Ovary (tissue), 3 donors: ENCODE data around the gene KLHL3.

Experiments
- POLR2A ChIP-seq: fragments of 450-650 bp; IDR thresholded peaks from one replicate; pipeline ENCODE4 v1.6.1; 2017; ENCODE audit warnings: antibody characterized with exemption, mild to moderate bottlenecking, moderate library complexity
- TF ChIP-seq, protein P1 (sequence below), 3 donors: fragments of 450-650 bp in 2 of 3; fragments of 200-600 bp in 1 of 3; IDR thresholded peaks; one replicate each; pipeline versions ENCODE4 v1.5.1 to v1.8.0; 2016 to 2022; ENCODE audit warnings: antibody characterized with exemption in 3 of 3, mild to moderate bottlenecking in 1 of 3
- donor health status: DM: no; HTN: no; CAD: no.

GRCh38 chr5:137714494-137714893, 21.4 kb downstream of the KLHL3 start:
- no peak for TF ChIP-seq POLR2A
- TF ChIP-seq, protein P1, sequence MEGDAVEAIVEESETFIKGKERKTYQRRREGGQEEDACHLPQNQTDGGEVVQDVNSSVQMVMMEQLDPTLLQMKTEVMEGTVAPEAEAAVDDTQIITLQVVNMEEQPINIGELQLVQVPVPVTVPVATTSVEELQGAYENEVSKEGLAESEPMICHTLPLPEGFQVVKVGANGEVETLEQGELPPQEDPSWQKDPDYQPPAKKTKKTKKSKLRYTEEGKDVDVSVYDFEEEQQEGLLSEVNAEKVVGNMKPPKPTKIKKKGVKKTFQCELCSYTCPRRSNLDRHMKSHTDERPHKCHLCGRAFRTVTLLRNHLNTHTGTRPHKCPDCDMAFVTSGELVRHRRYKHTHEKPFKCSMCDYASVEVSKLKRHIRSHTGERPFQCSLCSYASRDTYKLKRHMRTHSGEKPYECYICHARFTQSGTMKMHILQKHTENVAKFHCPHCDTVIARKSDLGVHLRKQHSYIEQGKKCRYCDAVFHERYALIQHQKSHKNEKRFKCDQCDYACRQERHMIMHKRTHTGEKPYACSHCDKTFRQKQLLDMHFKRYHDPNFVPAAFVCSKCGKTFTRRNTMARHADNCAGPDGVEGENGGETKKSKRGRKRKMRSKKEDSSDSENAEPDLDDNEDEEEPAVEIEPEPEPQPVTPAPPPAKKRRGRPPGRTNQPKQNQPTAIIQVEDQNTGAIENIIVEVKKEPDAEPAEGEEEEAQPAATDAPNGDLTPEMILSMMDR (IDR thresholded peaks at IDR 0.05): no peak
